ENCODE measurements around the gene ADCY2. TPM values are rescaled to one million over a fixed set of nuclear protein-coding genes. Genes with fewer than 3 reads are reported as not detected.

The ADCY2 gene
- total and polyA plus RNA-seq, 2 experiments from 2014 or later = 23.8 to 74.9 TPM

GRCh38 chr5:7363067-7363677 is 32.8 kb upstream of the ADCY2 start (continued):
- TF ChIP-seq ZNF462 (CRISPR knock-in tag; IDR thresholded peaks at IDR 0.05) (peak; percentile 56; the same call in 1 of the 2 replicates), STAT1 (IDR thresholded peaks at IDR 0.05; ENCODE audit: unreplicated experiment) (no peak), EZH2phosphoT487 (IDR thresholded peaks at IDR 0.05; ENCODE audit: unreplicated experiment) (no peak), NANOG (IDR thresholded peaks at IDR 0.05; ENCODE audit: borderline replicate concordance) (peak; percentile 94), ZNF114 (CRISPR knock-in tag; IDR thresholded peaks at IDR 0.05) (0 out of 2 replicates have a peak, but pooled peaks have one; percentile 41), POLR2AphosphoS5 (IDR thresholded peaks at IDR 0.05; ENCODE audit: low read depth) (no peak)

- H3K36me3 ChIP-seq (ENCODE audit: insufficient read depth) = no peaks in the 10 kb centered on the region
- H3F3A ChIP-seq (replicated peaks; ENCODE audit: low read depth) = peaks cover 2% of the 10 kb centered on the region; the same call in 1 of the 2 replicates
- Mint-ChIP-seq H3K27me3 (ENCODE audit: insufficient read depth, low read depth, poor library complexity) (peaks cover 10% of the 10 kb centered on the region), H3K36me3 (ENCODE audit: low read depth) (peaks cover 42% of the 10 kb centered on the region), H3K9me3 (peaks cover 12% of the 10 kb centered on the region), H3K27ac (peak overlapping the region; percentile 94), H3K4me3 (no peak overlapping the region), H3K4me1 (peaks cover 45% of the 10 kb centered on the region)
- no peak overlapping the region for H2AFZ ChIP-seq
- H3K79me2 ChIP-seq (replicated peaks; ENCODE audit: insufficient read depth) = no peaks in the 10 kb centered on the region
- H3K27ac ChIP-seq (ENCODE audit: low read depth) = peak overlapping the region; percentile 86
- no peaks in the 10 kb centered on the region for H3K27me3 ChIP-seq (ENCODE audit: insufficient read depth)
- H3K4me1 ChIP-seq (ENCODE audit: insufficient read depth) = peaks cover 39% of the 10 kb centered on the region
- H3K4me2 ChIP-seq = peak overlapping the region; percentile 50
- ATAC-seq (peak; percentile 47; the same call in 2 of the 3 replicates), DNase-seq (ENCODE audit: low spot score) (peak; percentile 55)
- TF ChIP-seq NANOG (IDR thresholded peaks at IDR 0.05; ENCODE audit: borderline replicate concordance) (peak; percentile 6; the same call in 1 of the 2 replicates), POLR2AphosphoS5 (IDR thresholded peaks at IDR 0.05; ENCODE audit: low read depth) (no peak)
- no peak overlapping the region for H3K4me3 ChIP-seq
- no peaks in the 10 kb centered on the region for H4K20me1 ChIP-seq (replicated peaks; ENCODE audit: insufficient read depth)
- peaks cover 15% of the 10 kb centered on the region for H3K9me2 ChIP-seq (ENCODE audit: insufficient read depth)
Observed at GRCh38 chr5:7364226-7364875, 31.6 kb upstream of the ADCY2 start.

Data from GM23338 (cell line).